Ovary (tissue), 3 donors: ENCODE data around the gene ZNF263.

ENCODE experiments used
- CTCF ChIP-seq, 3 donors: fragments of 450-650 bp in 2 of 3; fragments of 200-600 bp in 1 of 3; IDR thresholded peaks; one replicate each; pipeline versions ENCODE4 v1.5.1 to v1.8.0; 2016 to 2022; ENCODE audit warnings: antibody characterized with exemption in 3 of 3, mild to moderate bottlenecking in 1 of 3
- POLR2A ChIP-seq: fragments of 450-650 bp; IDR thresholded peaks from one replicate; pipeline ENCODE4 v1.6.1; 2017; ENCODE audit warnings: antibody characterized with exemption, mild to moderate bottlenecking, moderate library complexity
- donor health status: DM: no; HTN: no; CAD: no.

GRCh38 chr16:3248596-3248995 is 34.7 kb upstream of the ZNF263 start:
- TF ChIP-seq CTCF (IDR thresholded peaks at IDR 0.05), result no peak
- no peak for TF ChIP-seq POLR2A
